MM.1S (cell line): ENCODE results near the gene HLA-DMA.

Source experiments
- DNase-seq: peaks from one replicate; pipeline ENCODE4 v3.0.0-alpha.2; 2015
- H2AFZ ChIP-seq: fragments of 300-600 bp; sonication (generic); 2 replicates; pipeline ENCODE4 v1.6.0; 2016; ENCODE audit warnings: antibody characterized with exemption, low read length
- H3F3A ChIP-seq: fragments of 300-600 bp; sonication (generic); 2 replicates; pipeline ENCODE4 v1.6.1; 2016; ENCODE audit warnings: mild to moderate bottlenecking, antibody characterized with exemption, low read length, moderate library complexity, mixed read lengths; ENCODE audit not compliant: insufficient read depth
- H3K27ac ChIP-seq: fragments of 300-600 bp; sonication (generic); 2 replicates; pipeline ENCODE4 v1.5.1; 2016; ENCODE audit warnings: mild to moderate bottlenecking, low read length
- H3K27me3 ChIP-seq: fragments of 300-600 bp; sonication (generic); replicated peaks from 2 replicates; pipeline ENCODE4 v1.6.0; 2016; ENCODE audit warnings: low read length; ENCODE audit not compliant: insufficient read depth
- H3K36me3 ChIP-seq: fragments of 300-600 bp; sonication (generic); replicated peaks from 2 replicates; pipeline ENCODE4 v1.6.1; 2016; ENCODE audit warnings: mild to moderate bottlenecking, low read length, mixed read lengths; ENCODE audit not compliant: insufficient read depth
- H3K4me1 ChIP-seq: fragments of 300-600 bp; sonication (generic); 2 replicates; pipeline ENCODE4 v1.6.1; 2016; ENCODE audit warnings: low read length, mixed read lengths
- H3K4me2 ChIP-seq: fragments of 300-600 bp; sonication (generic); 2 replicates; pipeline ENCODE4 v1.6.0; 2016; ENCODE audit warnings: low read depth, low read length
- H3K4me3 ChIP-seq: fragments of 300-600 bp; sonication (generic); 2 replicates; pipeline ENCODE4 v1.5.1; 2016; ENCODE audit warnings: low read length, mixed read lengths
- H3K79me2 ChIP-seq: fragments of 300-600 bp; sonication (generic); 2 replicates; pipeline ENCODE4 v1.6.1; 2016; ENCODE audit warnings: mixed run types, low read length, mixed read lengths
- H3K9ac ChIP-seq: fragments of 300-600 bp; sonication (generic); 2 replicates; pipeline ENCODE4 v1.6.1; 2016; ENCODE audit warnings: low read length, mixed read lengths
- H3K9me2 ChIP-seq: fragments of 300-600 bp; sonication (generic); replicated peaks from 2 replicates; pipeline ENCODE4 v1.6.1; 2016; ENCODE audit warnings: mild to moderate bottlenecking, low read length, mixed read lengths; ENCODE audit not compliant: insufficient read depth
- H3K9me3 ChIP-seq: fragments of 300-600 bp; sonication (generic); replicated peaks from 2 replicates; pipeline ENCODE4 v1.6.1; 2016; ENCODE audit warnings: mild to moderate bottlenecking, low read length, mixed read lengths; ENCODE audit not compliant: insufficient read depth
- H4K20me1 ChIP-seq: fragments of 300-600 bp; sonication (generic); 2 replicates; pipeline ENCODE4 v1.6.1; 2016; ENCODE audit warnings: mild to moderate bottlenecking, low read length, moderate library complexity, mixed read lengths; ENCODE audit not compliant: insufficient read depth
- EZH2 ChIP-seq: fragments of 300-600 bp; sonication (generic); optimal IDR thresholded peaks from 2 replicates; pipeline ENCODE3; 2017; ENCODE audit warnings: low read depth, mild to moderate bottlenecking, antibody characterized with exemption, low read length, mixed read lengths
- EZH2phosphoT487 ChIP-seq: fragments of 300-600 bp; sonication (generic); IDR thresholded peaks from 2 replicates; pipeline ENCODE4 v1.6.1; 2018; ENCODE audit warnings: antibody characterized with exemption, low read length
- TF ChIP-seq, protein P1 (sequence below): fragments of 300-600 bp; sonication (generic); IDR thresholded peaks from 2 replicates; pipeline ENCODE4 v1.5.1; 2016; ENCODE audit warnings: antibody characterized with exemption, low read length, mixed read lengths

The HLA-DMA gene

GRCh38 chr6:32953775-32954174 lies 878 bp upstream of the HLA-DMA start:
- Histone ChIP-seq H3K4me3 (no peak overlapping the region), H3K79me2 (no peaks in the 10 kb centered on the region; the same call in 1 of the 2 replicates), H3F3A (no peaks in the 10 kb centered on the region), H3K27ac (no peak overlapping the region; the same call in 1 of the 2 replicates), H3K4me2 (no peak overlapping the region), H3K27me3 (no peaks in the 10 kb centered on the region), H3K9ac (no peak overlapping the region), H4K20me1 (no peaks in the 10 kb centered on the region), H3K4me1 (peaks cover 29% of the 10 kb centered on the region), H2AFZ (no peak overlapping the region), H3K9me3 (no peaks in the 10 kb centered on the region), H3K36me3 (no peaks in the 10 kb centered on the region), H3K9me2 (no peaks in the 10 kb centered on the region)
- no peak for TF ChIP-seq EZH2
- no peak for TF ChIP-seq EZH2phosphoT487
- TF ChIP-seq, protein P1, sequence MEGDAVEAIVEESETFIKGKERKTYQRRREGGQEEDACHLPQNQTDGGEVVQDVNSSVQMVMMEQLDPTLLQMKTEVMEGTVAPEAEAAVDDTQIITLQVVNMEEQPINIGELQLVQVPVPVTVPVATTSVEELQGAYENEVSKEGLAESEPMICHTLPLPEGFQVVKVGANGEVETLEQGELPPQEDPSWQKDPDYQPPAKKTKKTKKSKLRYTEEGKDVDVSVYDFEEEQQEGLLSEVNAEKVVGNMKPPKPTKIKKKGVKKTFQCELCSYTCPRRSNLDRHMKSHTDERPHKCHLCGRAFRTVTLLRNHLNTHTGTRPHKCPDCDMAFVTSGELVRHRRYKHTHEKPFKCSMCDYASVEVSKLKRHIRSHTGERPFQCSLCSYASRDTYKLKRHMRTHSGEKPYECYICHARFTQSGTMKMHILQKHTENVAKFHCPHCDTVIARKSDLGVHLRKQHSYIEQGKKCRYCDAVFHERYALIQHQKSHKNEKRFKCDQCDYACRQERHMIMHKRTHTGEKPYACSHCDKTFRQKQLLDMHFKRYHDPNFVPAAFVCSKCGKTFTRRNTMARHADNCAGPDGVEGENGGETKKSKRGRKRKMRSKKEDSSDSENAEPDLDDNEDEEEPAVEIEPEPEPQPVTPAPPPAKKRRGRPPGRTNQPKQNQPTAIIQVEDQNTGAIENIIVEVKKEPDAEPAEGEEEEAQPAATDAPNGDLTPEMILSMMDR: no peak
- no peak for DNase-seq

DNA sequence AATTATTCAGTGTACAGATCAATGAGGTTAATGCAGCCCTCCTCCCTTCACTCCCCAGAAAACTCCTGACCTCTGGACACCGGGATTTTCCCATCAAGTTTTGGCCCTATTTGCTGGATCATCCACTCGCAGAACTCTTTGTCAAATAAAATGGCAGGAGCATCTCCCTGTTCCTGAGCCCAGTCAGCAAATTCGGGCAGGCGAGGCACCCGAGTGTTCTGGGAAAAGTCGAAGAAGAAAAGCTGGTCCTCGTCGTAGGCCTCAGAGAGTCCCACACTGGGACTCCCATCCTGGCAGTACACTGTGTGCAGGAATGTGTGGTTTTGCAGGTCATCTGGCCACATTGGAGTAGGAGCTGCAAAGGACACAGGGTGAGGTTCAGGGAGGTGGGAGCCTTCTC lies 2.4 kb downstream of the HLA-DMA start:
- TF ChIP-seq EZH2 (no peak), EZH2phosphoT487 (no peak)
- TF ChIP-seq, protein P1: no peak
- H4K20me1 ChIP-seq: no peaks in the 10 kb centered on the region
- H3K9me2 ChIP-seq: no peaks in the 10 kb centered on the region
- H2AFZ ChIP-seq: no peak overlapping the region
- no peak overlapping the region for H3K4me2 ChIP-seq
- H3K79me2 ChIP-seq: no peaks in the 10 kb centered on the region; the same call in 1 of the 2 replicates
- H3F3A ChIP-seq: no peaks in the 10 kb centered on the region
- H3K4me3 ChIP-seq: no peak overlapping the region
- DNase-seq: no peak
- H3K27me3 ChIP-seq: no peaks in the 10 kb centered on the region
- peaks cover 34% of the 10 kb centered on the region for H3K4me1 ChIP-seq
- no peak overlapping the region for H3K27ac ChIP-seq
- H3K9ac ChIP-seq: no peak overlapping the region
- no peaks in the 10 kb centered on the region for H3K9me3 ChIP-seq
- H3K36me3 ChIP-seq: no peaks in the 10 kb centered on the region

GRCh38 chr6:32950010-32950409 lies 2.9 kb downstream of the HLA-DMA start:
- no peaks in the 10 kb centered on the region for H4K20me1 ChIP-seq
- no peaks in the 10 kb centered on the region; the same call in 1 of the 2 replicates for H3K79me2 ChIP-seq
- no peak for DNase-seq
- H2AFZ ChIP-seq: no peak overlapping the region
- H3K9ac ChIP-seq: no peak overlapping the region
- H3K9me3 ChIP-seq: no peaks in the 10 kb centered on the region
- TF ChIP-seq EZH2phosphoT487 (no peak), EZH2 (no peak)
- TF ChIP-seq, protein P1: no peak
- H3K27me3 ChIP-seq: no peaks in the 10 kb centered on the region
- H3K9me2 ChIP-seq: no peaks in the 10 kb centered on the region
- peaks cover 4% of the 10 kb centered on the region; the same call in 1 of the 2 replicates for H3F3A ChIP-seq
- no peak overlapping the region for H3K4me3 ChIP-seq
- no peak overlapping the region for H3K27ac ChIP-seq
- no peak overlapping the region for H3K4me2 ChIP-seq
- peaks cover 35% of the 10 kb centered on the region for H3K4me1 ChIP-seq
- no peaks in the 10 kb centered on the region for H3K36me3 ChIP-seq
